HepG2 (cell line): ENCODE measurements around the gene ENTPD2. TPM values are rescaled to one million over a fixed set of nuclear protein-coding genes. Genes with fewer than 3 reads are reported as not detected.

ENCODE experiments used
- ATF7-NPFF ChIP-seq: sonication (generic); formaldehyde crosslinking; IDR thresholded peaks from 2 replicates; pipeline ENCODE4 v1.8.1; 2023; ENCODE audit warnings: mild to moderate bottlenecking, low read depth, missing genetic modification reagents, moderate library complexity
- EP300 ChIP-seq, 3 experiments: sonication (generic) in 1 of 3; formaldehyde crosslinking in 1 of 3; IDR thresholded peaks; 2 replicates each; pipeline versions ENCODE4 v1.5.1 to v1.6.1; 2011 to 2020; ENCODE audit warnings: low read depth in 2 of 3, low read length in 2 of 3, borderline replicate concordance in 1 of 3, improper control_type of control experiment in 1 of 3, mild to moderate bottlenecking in 1 of 3, missing genetic modification reagents in 1 of 3, moderate library complexity in 1 of 3
- HMG20A ChIP-seq: IDR thresholded peaks from 2 replicates; pipeline ENCODE4 v1.6.1; 2016; ENCODE audit warnings: borderline replicate concordance
- ISX ChIP-seq: sonication (generic); formaldehyde crosslinking; conservative IDR thresholded peaks from 2 replicates; pipeline ENCODE4 v1.5.0; 2020; ENCODE audit warnings: missing genetic modification reagents
- MTA3 ChIP-seq: sonication (generic); formaldehyde crosslinking; IDR thresholded peaks from 2 replicates; pipeline ENCODE4 v1.4.0; 2020; ENCODE audit warnings: missing genetic modification reagents
- NFRKB ChIP-seq: fragments of 450-650 bp; IDR thresholded peaks from 2 replicates; pipeline ENCODE4 v1.6.1; 2017
- NR2C2 ChIP-seq: sonication (generic); formaldehyde crosslinking; IDR thresholded peaks from 2 replicates; pipeline ENCODE4 v1.4.0; 2020; ENCODE audit warnings: missing genetic modification reagents, mild to moderate bottlenecking, moderate library complexity, borderline replicate concordance
- SRY ChIP-seq: sonication (generic); formaldehyde crosslinking; IDR thresholded peaks from 2 replicates; pipeline ENCODE4 v1.8.0; 2022; ENCODE audit warnings: mild to moderate bottlenecking, missing genetic modification reagents
- TOPORS ChIP-seq: sonication (generic); formaldehyde crosslinking; IDR thresholded peaks from 2 replicates; pipeline ENCODE4 v1.8.0; 2023; ENCODE audit warnings: mild to moderate bottlenecking, missing genetic modification reagents
- ZBTB7B ChIP-seq: sonication (generic); formaldehyde crosslinking; IDR thresholded peaks from 2 replicates; pipeline ENCODE4 v1.4.0; 2020; ENCODE audit warnings: missing genetic modification reagents
- ZFP41 ChIP-seq: sonication (generic); formaldehyde crosslinking; IDR thresholded peaks from 2 replicates; pipeline ENCODE4 v1.4.0; 2020; ENCODE audit warnings: mild to moderate bottlenecking, missing genetic modification reagents, borderline replicate concordance
- ZNF253 ChIP-seq: sonication (generic); formaldehyde crosslinking; IDR thresholded peaks from 2 replicates; pipeline ENCODE4 v1.8.0; 2022; ENCODE audit warnings: mild to moderate bottlenecking, missing genetic modification reagents, borderline replicate concordance
- ZNF75D ChIP-seq: sonication (generic); formaldehyde crosslinking; IDR thresholded peaks from 2 replicates; pipeline ENCODE4 v1.8.1; 2023; ENCODE audit warnings: missing genetic modification reagents, mild to moderate bottlenecking, borderline replicate concordance
- ZSCAN30 ChIP-seq: sonication (generic); formaldehyde crosslinking; IDR thresholded peaks from 2 replicates; pipeline ENCODE4 v1.5.0; 2020; ENCODE audit warnings: mild to moderate bottlenecking, missing genetic modification reagents
- ZZZ3 ChIP-seq: sonication (generic); formaldehyde crosslinking; IDR thresholded peaks from 2 replicates; pipeline ENCODE4 v1.4.0; 2020; ENCODE audit warnings: missing genetic modification reagents, mild to moderate bottlenecking, borderline replicate concordance
- polyA plus RNA-seq, 8 experiments: library from polyadenylated mRNA; depleted of rRNA in 3 of 8; stranded (reverse) in 7 of 8; unstranded in 1 of 8; fragments of >200 nt; fragmentation: Illumina TruSeq in 4 of 8; extraction: Trizol in 4 of 8; gene quantifications; 2 replicates each; pipeline versions ENCODE4 v1.2.1 to v1.2.3, GENCODE V29; 2011 to 2016; ENCODE audit warnings: low read depth in 4 of 8, missing spikeins in 1 of 8, mixed read lengths in 1 of 8; ENCODE audit not compliant: insufficient read depth in 1 of 8
- total RNA-seq, 5 experiments: library from RNA; depleted of rRNA; stranded (reverse); fragments of >200 nt; fragmentation: Illumina TruSeq; extraction: Trizol; gene quantifications; 2 replicates each; pipeline ENCODE4 v1.2.3, GENCODE V29; 2016; ENCODE audit warnings: low read depth in 1 of 5
- TF ChIP-seq, protein P1 (sequence below): sonication (generic); formaldehyde crosslinking; IDR thresholded peaks from 2 replicates; pipeline ENCODE4 v1.4.0; 2020; ENCODE audit warnings: missing genetic modification reagents, borderline replicate concordance
- TF ChIP-seq, protein P2 (sequence below): sonication (generic); formaldehyde crosslinking; IDR thresholded peaks from 2 replicates; pipeline ENCODE4 v1.8.0; 2022; ENCODE audit warnings: mild to moderate bottlenecking, missing genetic modification reagents; ENCODE audit not compliant: insufficient replicate concordance
- TF ChIP-seq, protein P3 (sequence below): sonication (generic); formaldehyde crosslinking; IDR thresholded peaks from 2 replicates; pipeline ENCODE4 v1.8.0; 2022; ENCODE audit warnings: mild to moderate bottlenecking, missing genetic modification reagents, moderate library complexity
- TF ChIP-seq, protein P4 (sequence below): sonication (generic); formaldehyde crosslinking; IDR thresholded peaks from 2 replicates; pipeline ENCODE4 v1.4.0; 2020; ENCODE audit warnings: missing genetic modification reagents
- TF ChIP-seq, protein P5 (sequence below): sonication (generic); formaldehyde crosslinking; IDR thresholded peaks from 2 replicates; pipeline ENCODE4 v1.4.0; 2020; ENCODE audit warnings: missing genetic modification reagents

The ENTPD2 gene
- total and polyA plus RNA-seq, 2 of the 13 experiments (the other 11 are each of a cell fraction or from before 2014, with no cell fraction given), result 0.95 to 3.2 TPM

DNA sequence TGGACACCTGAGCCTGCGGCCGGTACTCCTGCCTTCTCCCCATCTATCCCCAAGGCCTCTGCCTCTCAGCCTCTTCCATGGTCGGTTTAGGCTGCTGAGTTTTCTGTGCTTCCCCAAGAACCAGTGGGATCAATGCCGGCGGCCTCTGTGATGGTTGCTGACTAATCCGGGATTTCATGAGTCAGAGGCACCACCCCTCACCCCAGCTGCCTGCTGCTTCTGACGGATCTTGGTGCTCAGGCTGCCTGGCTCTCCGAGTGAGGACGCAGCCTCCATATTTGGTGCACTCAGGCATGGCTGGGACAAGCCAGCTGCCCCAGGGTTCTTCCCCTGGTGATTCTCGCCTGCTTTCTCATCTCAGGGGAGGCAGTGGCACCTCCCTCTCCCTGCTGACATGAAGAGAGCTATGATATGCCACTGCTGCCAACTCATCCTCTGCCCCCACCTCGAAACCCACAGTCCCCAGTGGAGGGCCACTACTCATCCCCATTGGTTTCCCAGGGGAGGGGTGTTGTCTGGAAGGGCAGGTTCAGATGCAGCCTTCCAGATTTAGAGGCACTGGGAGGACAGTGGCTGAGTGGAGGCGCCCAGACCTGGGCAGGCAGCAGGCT, 29.6 kb upstream of the ENTPD2 start (continued):
- TF ChIP-seq TOPORS (CRISPR knock-in tag), result no peak
- no peak for TF ChIP-seq ZZZ3 (CRISPR knock-in tag)
- no peak for TF ChIP-seq ZSCAN30 (CRISPR knock-in tag)
- TF ChIP-seq, protein P1, sequence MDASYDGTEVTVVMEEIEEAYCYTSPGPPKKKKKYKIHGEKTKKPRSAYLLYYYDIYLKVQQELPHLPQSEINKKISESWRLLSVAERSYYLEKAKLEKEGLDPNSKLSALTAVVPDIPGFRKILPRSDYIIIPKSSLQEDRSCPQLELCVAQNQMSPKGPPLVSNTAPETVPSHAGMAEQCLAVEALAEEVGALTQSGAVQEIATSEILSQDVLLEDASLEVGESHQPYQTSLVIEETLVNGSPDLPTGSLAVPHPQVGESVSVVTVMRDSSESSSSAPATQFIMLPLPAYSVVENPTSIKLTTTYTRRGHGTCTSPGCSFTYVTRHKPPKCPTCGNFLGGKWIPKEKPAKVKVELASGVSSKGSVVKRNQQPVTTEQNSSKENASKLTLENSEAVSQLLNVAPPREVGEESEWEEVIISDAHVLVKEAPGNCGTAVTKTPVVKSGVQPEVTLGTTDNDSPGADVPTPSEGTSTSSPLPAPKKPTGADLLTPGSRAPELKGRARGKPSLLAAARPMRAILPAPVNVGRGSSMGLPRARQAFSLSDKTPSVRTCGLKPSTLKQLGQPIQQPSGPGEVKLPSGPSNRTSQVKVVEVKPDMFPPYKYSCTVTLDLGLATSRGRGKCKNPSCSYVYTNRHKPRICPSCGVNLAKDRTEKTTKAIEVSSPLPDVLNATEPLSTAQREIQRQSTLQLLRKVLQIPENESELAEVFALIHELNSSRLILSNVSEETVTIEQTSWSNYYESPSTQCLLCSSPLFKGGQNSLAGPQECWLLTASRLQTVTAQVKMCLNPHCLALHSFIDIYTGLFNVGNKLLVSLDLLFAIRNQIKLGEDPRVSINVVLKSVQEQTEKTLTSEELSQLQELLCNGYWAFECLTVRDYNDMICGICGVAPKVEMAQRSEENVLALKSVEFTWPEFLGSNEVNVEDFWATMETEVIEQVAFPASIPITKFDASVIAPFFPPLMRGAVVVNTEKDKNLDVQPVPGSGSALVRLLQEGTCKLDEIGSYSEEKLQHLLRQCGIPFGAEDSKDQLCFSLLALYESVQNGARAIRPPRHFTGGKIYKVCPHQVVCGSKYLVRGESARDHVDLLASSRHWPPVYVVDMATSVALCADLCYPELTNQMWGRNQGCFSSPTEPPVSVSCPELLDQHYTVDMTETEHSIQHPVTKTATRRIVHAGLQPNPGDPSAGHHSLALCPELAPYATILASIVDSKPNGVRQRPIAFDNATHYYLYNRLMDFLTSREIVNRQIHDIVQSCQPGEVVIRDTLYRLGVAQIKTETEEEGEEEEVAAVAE (CRISPR knock-in tag), result no peak
- TF ChIP-seq, protein P2, sequence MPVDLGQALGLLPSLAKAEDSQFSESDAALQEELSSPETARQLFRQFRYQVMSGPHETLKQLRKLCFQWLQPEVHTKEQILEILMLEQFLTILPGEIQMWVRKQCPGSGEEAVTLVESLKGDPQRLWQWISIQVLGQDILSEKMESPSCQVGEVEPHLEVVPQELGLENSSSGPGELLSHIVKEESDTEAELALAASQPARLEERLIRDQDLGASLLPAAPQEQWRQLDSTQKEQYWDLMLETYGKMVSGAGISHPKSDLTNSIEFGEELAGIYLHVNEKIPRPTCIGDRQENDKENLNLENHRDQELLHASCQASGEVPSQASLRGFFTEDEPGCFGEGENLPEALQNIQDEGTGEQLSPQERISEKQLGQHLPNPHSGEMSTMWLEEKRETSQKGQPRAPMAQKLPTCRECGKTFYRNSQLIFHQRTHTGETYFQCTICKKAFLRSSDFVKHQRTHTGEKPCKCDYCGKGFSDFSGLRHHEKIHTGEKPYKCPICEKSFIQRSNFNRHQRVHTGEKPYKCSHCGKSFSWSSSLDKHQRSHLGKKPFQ, result no peak
- TF ChIP-seq ISX (CRISPR knock-in tag), result no peak
- TF ChIP-seq, protein P3, sequence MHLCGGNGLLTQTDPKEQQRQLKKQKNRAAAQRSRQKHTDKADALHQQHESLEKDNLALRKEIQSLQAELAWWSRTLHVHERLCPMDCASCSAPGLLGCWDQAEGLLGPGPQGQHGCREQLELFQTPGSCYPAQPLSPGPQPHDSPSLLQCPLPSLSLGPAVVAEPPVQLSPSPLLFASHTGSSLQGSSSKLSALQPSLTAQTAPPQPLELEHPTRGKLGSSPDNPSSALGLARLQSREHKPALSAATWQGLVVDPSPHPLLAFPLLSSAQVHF (CRISPR knock-in tag), result no peak
- no peak for TF ChIP-seq SRY (CRISPR knock-in tag)
- TF ChIP-seq ATF7-NPFF (CRISPR knock-in tag), result no peak
- TF ChIP-seq ZNF75D (CRISPR knock-in tag), result no peak
- TF ChIP-seq EP300 (IDR thresholded peaks at IDR 0.05; ENCODE audit: low read depth in 2 of 2, low read length in 2 of 2), result 0 out of 4 replicates have a peak, but pooled peaks of 1 of the 2 experiments have one; percentile 13
- TF ChIP-seq EP300 (CRISPR knock-in tag; IDR thresholded peaks at IDR 0.05; ENCODE audit: borderline replicate concordance), result no peak
- TF ChIP-seq HMG20A (CRISPR knock-in tag), result no peak
- TF ChIP-seq NFRKB, result no peak
- no peak for TF ChIP-seq ZNF253 (CRISPR knock-in tag)
- TF ChIP-seq, protein P4, sequence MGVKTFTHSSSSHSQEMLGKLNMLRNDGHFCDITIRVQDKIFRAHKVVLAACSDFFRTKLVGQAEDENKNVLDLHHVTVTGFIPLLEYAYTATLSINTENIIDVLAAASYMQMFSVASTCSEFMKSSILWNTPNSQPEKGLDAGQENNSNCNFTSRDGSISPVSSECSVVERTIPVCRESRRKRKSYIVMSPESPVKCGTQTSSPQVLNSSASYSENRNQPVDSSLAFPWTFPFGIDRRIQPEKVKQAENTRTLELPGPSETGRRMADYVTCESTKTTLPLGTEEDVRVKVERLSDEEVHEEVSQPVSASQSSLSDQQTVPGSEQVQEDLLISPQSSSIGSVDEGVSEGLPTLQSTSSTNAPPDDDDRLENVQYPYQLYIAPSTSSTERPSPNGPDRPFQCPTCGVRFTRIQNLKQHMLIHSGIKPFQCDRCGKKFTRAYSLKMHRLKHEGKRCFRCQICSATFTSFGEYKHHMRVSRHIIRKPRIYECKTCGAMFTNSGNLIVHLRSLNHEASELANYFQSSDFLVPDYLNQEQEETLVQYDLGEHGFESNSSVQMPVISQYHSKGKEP (CRISPR knock-in tag), result no peak
- no peak for TF ChIP-seq ZFP41 (CRISPR knock-in tag)
- TF ChIP-seq NR2C2 (CRISPR knock-in tag), result no peak
- TF ChIP-seq, protein P5, sequence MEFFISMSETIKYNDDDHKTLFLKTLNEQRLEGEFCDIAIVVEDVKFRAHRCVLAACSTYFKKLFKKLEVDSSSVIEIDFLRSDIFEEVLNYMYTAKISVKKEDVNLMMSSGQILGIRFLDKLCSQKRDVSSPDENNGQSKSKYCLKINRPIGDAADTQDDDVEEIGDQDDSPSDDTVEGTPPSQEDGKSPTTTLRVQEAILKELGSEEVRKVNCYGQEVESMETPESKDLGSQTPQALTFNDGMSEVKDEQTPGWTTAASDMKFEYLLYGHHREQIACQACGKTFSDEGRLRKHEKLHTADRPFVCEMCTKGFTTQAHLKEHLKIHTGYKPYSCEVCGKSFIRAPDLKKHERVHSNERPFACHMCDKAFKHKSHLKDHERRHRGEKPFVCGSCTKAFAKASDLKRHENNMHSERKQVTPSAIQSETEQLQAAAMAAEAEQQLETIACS (CRISPR knock-in tag), result no peak
- TF ChIP-seq ZBTB7B (CRISPR knock-in tag), result no peak
- TF ChIP-seq MTA3 (CRISPR knock-in tag), result no peak
